Kidney tubule cell (primary cell): ENCODE data around the gene ZNF500.
A peak's percentile ranks its signal among the peaks of the same experiment; 100 is the strongest.

Experiments used
- DNase-seq: peaks from one replicate; pipeline ENCODE4 v3.0.0-alpha.2; 2018; ENCODE audit warnings: low spot score

The ZNF500 gene

GRCh38 chr16:4704491-4704890, 62.5 kb downstream of the ZNF500 start:
- DNase-seq = no peak

GRCh38 chr16:4703906-4704305, 63.1 kb downstream of the ZNF500 start:
- DNase-seq = no peak

GRCh38 chr16:4702466-4702808, 64.5 kb downstream of the ZNF500 start:
- peak; percentile 83 for DNase-seq

- peak; percentile 59 for DNase-seq
Observed at GRCh38 chr16:4701791-4702465, 65.0 kb downstream of the ZNF500 start.

GRCh38 chr16:4700997-4701743, 65.8 kb downstream of the ZNF500 start:
- DNase-seq = no peak

GRCh38 chr16:4700380-4700996, 66.5 kb downstream of the ZNF500 start:
- peak; percentile 75 for DNase-seq

- no peak for DNase-seq
Observed at GRCh38 chr16:4699046-4699556, 67.9 kb downstream of the ZNF500 start.

- DNase-seq = no peak
Observed at GRCh38 chr16:4698321-4699045, 68.5 kb downstream of the ZNF500 start.
